ENCODE results near the gene TBC1D24. TPM values are rescaled to one million over a fixed set of nuclear protein-coding genes. Genes with fewer than 3 reads are reported as not detected.

TBC1D24 gene
- total and polyA plus RNA-seq, 2 donors (not counting 1 experiment from before 2014, with no cell fraction given): 6.3 to 10.9 TPM

- Histone ChIP-seq H3K79me2 (ENCODE audit: control insufficient read depth, insufficient read depth, low read length) (no peaks in the 10 kb centered on the region), H3K27ac (ENCODE audit: insufficient read depth, low read length) (no peak overlapping the region), H3K27me3 (ENCODE audit: control insufficient read depth, insufficient read depth, low read length) (no peaks in the 10 kb centered on the region), H3K9me3 (ENCODE audit: control insufficient read depth, insufficient read depth, low read depth, low read length) (no peaks in the 10 kb centered on the region), H3K4me1 (ENCODE audit: control insufficient read depth, extremely low read depth, insufficient read depth, low read length) (peaks cover 6% of the 10 kb centered on the region), H3K4me2 (ENCODE audit: extremely low read depth, insufficient read depth, low read length) (no peak overlapping the region), H2AFZ (ENCODE audit: low read length) (no peak overlapping the region), H3K9ac (ENCODE audit: insufficient read depth, low read length) (no peak overlapping the region), H3K36me3 (ENCODE audit: control insufficient read depth, insufficient read depth, low read length) (peaks cover 12% of the 10 kb centered on the region), H4K20me1 (ENCODE audit: control insufficient read depth, extremely low read depth, insufficient read depth, low read length) (no peaks in the 10 kb centered on the region), H3K4me3 (replicated peaks in 1 of 4; ENCODE audit: control extremely low read depth in 1 of 4, insufficient read depth in 1 of 4, low read depth in 3 of 4, low read length in 4 of 4) (no peak overlapping the region)
- no peak for TF ChIP-seq EZH2 (IDR thresholded peaks at IDR 0.05; ENCODE audit: low read length, missing control alignments)
- TF ChIP-seq CTCF (conservative IDR thresholded peaks at IDR 0.05 in 1 of 2, IDR thresholded peaks at IDR 0.05 in 1 of 2; ENCODE audit: low read depth in 1 of 2, low read length in 2 of 2): no peak
- DNase-seq (ENCODE audit: low read depth in 2 of 2): no peak
Measured at GRCh38 chr16:2499454-2499853, 24.5 kb downstream of the TBC1D24 start.

- no peak for TF ChIP-seq CTCF (conservative IDR thresholded peaks at IDR 0.05 in 1 of 2, IDR thresholded peaks at IDR 0.05 in 1 of 2; ENCODE audit: low read depth in 1 of 2, low read length in 2 of 2)
- TF ChIP-seq EZH2 (IDR thresholded peaks at IDR 0.05; ENCODE audit: low read length, missing control alignments): no peak
- no peak for DNase-seq (ENCODE audit: low read depth in 2 of 2)
- Histone ChIP-seq H3K4me1 (ENCODE audit: control insufficient read depth, extremely low read depth, insufficient read depth, low read length) (peaks cover 6% of the 10 kb centered on the region), H3K27me3 (ENCODE audit: control insufficient read depth, insufficient read depth, low read length) (no peaks in the 10 kb centered on the region), H3K9ac (ENCODE audit: insufficient read depth, low read length) (no peak overlapping the region), H2AFZ (ENCODE audit: low read length) (no peak overlapping the region), H4K20me1 (ENCODE audit: control insufficient read depth, extremely low read depth, insufficient read depth, low read length) (no peaks in the 10 kb centered on the region), H3K4me3 (replicated peaks in 1 of 4; ENCODE audit: control extremely low read depth in 1 of 4, insufficient read depth in 1 of 4, low read depth in 3 of 4, low read length in 4 of 4) (no peak overlapping the region), H3K27ac (ENCODE audit: insufficient read depth, low read length) (no peak overlapping the region), H3K36me3 (ENCODE audit: control insufficient read depth, insufficient read depth, low read length) (peaks cover 12% of the 10 kb centered on the region), H3K4me2 (ENCODE audit: extremely low read depth, insufficient read depth, low read length) (no peak overlapping the region), H3K79me2 (ENCODE audit: control insufficient read depth, insufficient read depth, low read length) (no peaks in the 10 kb centered on the region), H3K9me3 (ENCODE audit: control insufficient read depth, insufficient read depth, low read depth, low read length) (no peaks in the 10 kb centered on the region)
Measured at GRCh38 chr16:2499890-2500429, 25.0 kb downstream of the TBC1D24 start.

- no peak for DNase-seq (ENCODE audit: low read depth in 2 of 2)
- Histone ChIP-seq H3K9me3 (ENCODE audit: control insufficient read depth, insufficient read depth, low read depth, low read length) (no peaks in the 10 kb centered on the region), H3K27ac (ENCODE audit: insufficient read depth, low read length) (no peak overlapping the region), H3K4me1 (ENCODE audit: control insufficient read depth, extremely low read depth, insufficient read depth, low read length) (peaks cover 6% of the 10 kb centered on the region), H3K79me2 (ENCODE audit: control insufficient read depth, insufficient read depth, low read length) (no peaks in the 10 kb centered on the region), H4K20me1 (ENCODE audit: control insufficient read depth, extremely low read depth, insufficient read depth, low read length) (no peaks in the 10 kb centered on the region), H2AFZ (ENCODE audit: low read length) (no peak overlapping the region), H3K4me3 (replicated peaks in 1 of 4; ENCODE audit: control extremely low read depth in 1 of 4, insufficient read depth in 1 of 4, low read depth in 3 of 4, low read length in 4 of 4) (no peak overlapping the region), H3K36me3 (ENCODE audit: control insufficient read depth, insufficient read depth, low read length) (peaks cover 12% of the 10 kb centered on the region), H3K4me2 (ENCODE audit: extremely low read depth, insufficient read depth, low read length) (no peak overlapping the region), H3K27me3 (ENCODE audit: control insufficient read depth, insufficient read depth, low read length) (no peaks in the 10 kb centered on the region), H3K9ac (ENCODE audit: insufficient read depth, low read length) (no peak overlapping the region)
- TF ChIP-seq EZH2 (IDR thresholded peaks at IDR 0.05; ENCODE audit: low read length, missing control alignments): no peak
- TF ChIP-seq CTCF (conservative IDR thresholded peaks at IDR 0.05 in 1 of 2, IDR thresholded peaks at IDR 0.05 in 1 of 2; ENCODE audit: low read depth in 1 of 2, low read length in 2 of 2): no peak
Measured at GRCh38 chr16:2500430-2500917, 25.5 kb downstream of the TBC1D24 start.
